Activated naive CD8-positive, alpha-beta T cell treated with anti-CD3 and anti-CD28 coated beads for 36 hours (primary cell): ENCODE data around the gene ANLN. TPM values are rescaled to one million over a fixed set of nuclear protein-coding genes. Genes with fewer than 3 reads are reported as not detected.
A peak's percentile ranks its signal among the peaks of the same experiment; 100 is the strongest.

Experiments used
- DNase-seq: peaks from one replicate; pipeline ENCODE4 v3.0.0; 2021
- H3K27ac Mint-ChIP-seq: one replicate; pipeline ENCODE4 v1.8.0; 2022; ENCODE audit warnings: mild to moderate bottlenecking, moderate library complexity, mixed read lengths
- H3K27me3 Mint-ChIP-seq: one replicate; pipeline ENCODE4 v1.8.0; 2022; ENCODE audit warnings: mild to moderate bottlenecking, mixed read lengths
- H3K36me3 Mint-ChIP-seq: one replicate; pipeline ENCODE4 v1.8.0; 2021; ENCODE audit warnings: mild to moderate bottlenecking, mixed read lengths
- H3K4me1 Mint-ChIP-seq: one replicate; pipeline ENCODE4 v1.8.0; 2021; ENCODE audit warnings: mixed read lengths
- H3K4me3 Mint-ChIP-seq: one replicate; pipeline ENCODE4 v1.8.0; 2022; ENCODE audit warnings: mild to moderate bottlenecking, moderate library complexity, mixed read lengths
- H3K9me3 Mint-ChIP-seq: one replicate; pipeline ENCODE4 v1.8.0; 2022; ENCODE audit warnings: mixed read lengths
- total RNA-seq, 2 experiments: library from RNA; stranded (reverse); gene quantifications; one replicate each; pipeline ENCODE4 v1.2.3, GENCODE V29; 2021

Gene ANLN
- total RNA-seq, 2 experiments from 2014 or later = 38.6 to 44.6 TPM

DNA sequence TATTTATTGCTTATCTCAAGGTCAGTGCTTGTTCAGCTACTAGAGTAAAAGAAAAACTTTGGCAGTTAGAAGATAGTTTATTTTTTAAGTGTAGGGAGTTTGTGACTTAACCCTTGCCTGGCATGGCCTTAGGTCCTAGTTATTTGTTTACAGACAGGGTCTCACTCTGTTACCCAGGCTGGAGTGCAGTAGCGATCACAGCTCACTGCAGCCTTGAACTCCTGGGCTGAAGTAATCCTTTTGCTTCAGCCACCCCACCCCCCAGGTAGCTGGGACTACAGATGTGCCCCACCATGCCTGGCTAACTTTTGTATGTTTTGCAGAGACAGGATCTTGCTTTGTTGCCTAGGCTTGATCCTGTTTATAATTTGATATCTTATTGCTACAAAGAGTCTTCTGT, 4.2 kb downstream of the ANLN start:
- Mint-ChIP-seq H3K4me3 (no peak overlapping the region), H3K9me3 (peaks cover 9% of the 10 kb centered on the region), H3K36me3 (peaks cover 53% of the 10 kb centered on the region), H3K27ac (no peak overlapping the region), H3K4me1 (peaks cover 19% of the 10 kb centered on the region), H3K27me3 (peaks cover 39% of the 10 kb centered on the region)
- DNase-seq = no peak

DNA sequence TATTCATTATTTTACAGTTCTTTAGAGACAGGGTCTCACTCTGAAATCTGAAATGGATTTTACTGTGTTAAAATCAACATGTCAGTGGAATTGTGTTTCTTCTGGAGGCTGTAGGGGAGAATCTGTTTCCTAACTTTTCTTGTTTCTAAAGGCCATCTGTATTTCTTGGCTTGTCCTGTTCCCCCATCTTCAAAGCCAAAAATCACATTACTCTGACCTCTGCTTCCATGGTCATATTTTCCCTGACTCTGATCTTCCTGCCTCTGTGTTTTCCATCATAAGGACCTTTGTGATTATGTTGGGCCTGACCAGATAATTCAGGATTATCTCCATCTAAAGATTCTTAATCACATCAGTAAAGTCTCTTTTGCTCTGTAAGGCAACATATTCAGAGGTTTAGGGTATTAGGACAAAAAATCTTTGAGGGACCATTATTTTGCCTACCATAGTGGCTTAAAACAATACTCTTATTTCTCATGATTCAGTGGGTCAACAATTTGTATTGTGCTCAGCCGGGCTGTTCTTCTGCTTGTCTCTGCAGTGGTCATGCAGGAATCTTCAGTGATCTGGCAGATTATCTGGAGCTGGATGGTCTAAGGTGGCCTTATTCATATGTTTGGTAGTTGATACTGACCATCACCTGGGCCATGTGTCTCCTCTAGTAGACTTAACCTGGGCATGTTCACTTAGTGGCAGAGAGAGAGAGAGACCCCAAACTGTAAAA, 5.7 kb downstream of the ANLN start:
- Mint-ChIP-seq H3K27me3 (peaks cover 39% of the 10 kb centered on the region), H3K4me1 (peaks cover 18% of the 10 kb centered on the region), H3K27ac (no peak overlapping the region), H3K36me3 (peaks cover 62% of the 10 kb centered on the region), H3K4me3 (no peak overlapping the region), H3K9me3 (peaks cover 9% of the 10 kb centered on the region)
- DNase-seq = no peak

DNA sequence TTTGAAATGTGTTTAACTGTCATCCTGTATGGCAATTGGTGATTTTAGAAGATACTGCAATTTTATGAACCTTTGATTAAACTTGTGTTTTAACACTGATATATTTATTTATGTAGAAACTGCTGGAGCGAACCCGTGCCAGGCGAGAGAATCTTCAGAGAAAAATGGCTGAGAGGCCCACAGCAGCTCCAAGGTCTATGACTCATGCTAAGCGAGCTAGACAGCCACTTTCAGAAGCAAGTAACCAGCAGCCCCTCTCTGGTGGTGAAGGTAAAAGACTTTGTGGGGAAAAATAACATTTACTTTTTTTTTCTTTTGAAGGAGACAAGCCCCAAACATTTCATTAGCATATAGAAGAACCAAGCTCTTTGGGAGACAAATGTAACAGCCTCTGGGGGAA, 6.5 kb downstream of the ANLN start:
- DNase-seq = peak; percentile 12
- Mint-ChIP-seq H3K9me3 (peaks cover 9% of the 10 kb centered on the region), H3K27me3 (peaks cover 33% of the 10 kb centered on the region), H3K27ac (no peak overlapping the region), H3K4me1 (peaks cover 11% of the 10 kb centered on the region), H3K4me3 (no peak overlapping the region), H3K36me3 (peaks cover 63% of the 10 kb centered on the region)

DNA sequence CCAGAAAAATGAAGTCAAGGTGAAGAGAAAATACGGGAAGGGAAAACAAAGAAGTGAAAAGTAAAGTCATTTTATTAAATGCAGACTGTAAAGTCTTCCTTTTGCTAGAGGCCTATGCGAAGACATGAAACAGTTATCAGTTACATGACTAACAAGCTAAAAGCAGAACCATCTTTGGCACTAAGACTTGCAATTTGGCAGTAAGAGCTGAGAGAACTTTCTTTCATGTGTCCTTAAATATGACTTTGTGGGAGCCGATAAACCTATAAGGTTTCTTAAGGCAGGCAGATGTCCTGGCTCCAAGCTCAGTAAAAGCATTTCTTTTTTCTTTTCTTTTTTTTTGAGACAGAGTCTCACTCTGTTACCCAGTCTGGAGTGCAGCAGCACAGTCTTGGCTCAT, 10.4 kb downstream of the ANLN start:
- peaks cover 65% of the 10 kb centered on the region for H3K36me3 Mint-ChIP-seq
- peaks cover 6% of the 10 kb centered on the region for H3K27me3 Mint-ChIP-seq
- DNase-seq = no peak
- H3K4me3 Mint-ChIP-seq = no peak overlapping the region
- H3K9me3 Mint-ChIP-seq = peaks cover 8% of the 10 kb centered on the region
- H3K27ac Mint-ChIP-seq = no peak overlapping the region
- peaks cover 3% of the 10 kb centered on the region for H3K4me1 Mint-ChIP-seq

DNA sequence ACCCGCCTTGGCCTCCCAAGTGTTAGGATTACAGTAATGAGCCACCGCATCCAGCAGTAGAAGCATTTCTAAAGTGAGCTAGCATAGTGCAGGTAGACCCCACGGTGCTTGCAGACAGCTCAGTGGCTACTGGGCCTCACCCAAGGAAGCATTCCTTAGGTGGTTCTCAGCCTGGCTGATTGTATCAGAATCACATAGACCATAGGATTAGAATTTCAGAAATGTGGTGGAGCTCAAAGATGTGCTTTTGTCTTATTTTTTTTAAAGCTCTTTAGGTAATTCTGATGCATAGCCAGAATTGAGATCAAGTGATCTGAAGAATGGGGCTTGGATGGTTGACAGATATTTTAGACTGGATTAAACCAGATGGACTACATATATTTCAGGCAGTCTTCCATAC, 10.9 kb downstream of the ANLN start:
- Mint-ChIP-seq H3K4me1 (peaks cover 3% of the 10 kb centered on the region), H3K4me3 (no peak overlapping the region), H3K36me3 (peaks cover 61% of the 10 kb centered on the region), H3K27me3 (peaks cover under 1% of the 10 kb centered on the region), H3K9me3 (peaks cover 2% of the 10 kb centered on the region), H3K27ac (no peak overlapping the region)
- no peak for DNase-seq

DNA sequence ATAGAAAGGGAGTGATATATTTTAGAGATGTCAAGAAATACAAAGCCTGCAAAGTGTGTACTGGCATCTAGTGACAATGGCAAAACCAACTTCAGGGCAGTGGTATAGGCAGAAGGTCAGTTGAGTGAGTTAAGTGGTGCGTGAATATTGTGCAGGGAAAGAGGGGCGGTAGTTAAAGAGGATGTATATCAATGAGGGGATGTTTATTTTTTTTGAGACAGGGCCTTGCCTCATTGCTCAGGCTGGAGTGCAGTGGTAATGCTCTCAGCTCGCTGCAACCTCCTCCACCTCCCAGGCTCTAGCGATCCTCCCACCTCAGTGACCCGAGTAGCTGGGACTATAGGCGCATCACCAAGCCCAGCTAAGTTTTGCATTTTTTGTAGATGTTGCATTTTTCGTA, 13.8 kb downstream of the ANLN start:
- no peak for DNase-seq
- Mint-ChIP-seq H3K4me1 (no peaks in the 10 kb centered on the region), H3K27ac (no peak overlapping the region), H3K9me3 (no peaks in the 10 kb centered on the region), H3K36me3 (peaks cover 48% of the 10 kb centered on the region), H3K4me3 (no peak overlapping the region), H3K27me3 (no peaks in the 10 kb centered on the region)

DNA sequence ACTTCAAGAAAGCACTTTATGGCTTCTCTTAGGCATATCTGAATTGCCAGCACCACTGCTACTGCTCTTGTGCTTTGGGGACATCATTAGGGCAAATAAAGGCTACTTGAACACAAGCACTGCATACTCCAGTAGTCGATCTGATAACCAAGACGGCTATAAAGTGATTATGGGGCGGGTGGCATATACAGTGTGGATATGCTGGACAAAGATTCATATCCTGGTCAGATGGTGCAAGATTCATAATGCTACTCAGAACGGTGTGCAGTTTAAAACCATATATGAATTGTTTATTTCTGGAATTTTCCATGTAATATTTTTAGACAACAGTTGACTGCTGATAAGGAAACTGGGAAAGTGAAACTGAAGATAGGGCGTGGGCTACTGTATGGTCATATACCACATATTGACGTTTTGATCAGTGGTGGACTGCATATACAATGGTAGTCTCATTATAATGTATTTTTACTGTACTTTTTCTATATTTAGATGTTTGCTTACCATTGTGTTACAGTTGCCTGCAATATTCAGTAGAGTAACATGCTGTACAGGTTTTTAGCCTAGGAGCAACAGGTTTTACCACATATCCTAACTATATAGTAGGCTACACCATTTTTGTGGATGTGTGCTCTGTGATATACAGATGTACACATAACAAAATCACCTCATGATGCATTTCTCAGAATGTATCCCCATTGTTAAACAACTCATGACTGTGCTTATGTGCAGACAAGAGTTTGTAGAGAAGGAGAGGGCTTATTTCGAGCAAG, 15.2 kb downstream of the ANLN start:
- Mint-ChIP-seq H3K36me3 (peaks cover 43% of the 10 kb centered on the region), H3K4me1 (no peaks in the 10 kb centered on the region), H3K27me3 (no peaks in the 10 kb centered on the region), H3K27ac (no peak overlapping the region), H3K4me3 (no peak overlapping the region), H3K9me3 (no peaks in the 10 kb centered on the region)
- DNase-seq = no peak

DNA sequence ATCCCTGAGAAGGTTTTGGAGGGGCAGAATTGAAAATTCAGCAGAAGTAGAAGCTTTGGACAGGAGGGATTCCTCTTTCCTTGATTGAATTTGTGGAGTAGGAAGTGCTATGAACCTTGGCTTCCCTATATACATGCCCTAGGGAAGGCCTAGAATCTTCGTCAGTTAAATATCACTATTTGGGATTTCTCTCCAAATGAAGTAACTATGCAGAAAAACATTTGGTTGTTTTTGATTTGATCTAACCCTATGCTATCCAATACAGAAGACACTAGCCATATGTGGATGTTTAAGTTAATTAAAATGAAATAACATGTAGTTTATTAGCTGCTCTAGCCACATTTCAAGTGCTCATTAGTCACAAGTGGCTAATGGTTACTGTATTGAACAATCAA, 15.7 kb downstream of the ANLN start:
- H3K36me3 Mint-ChIP-seq = peaks cover 42% of the 10 kb centered on the region
- no peak overlapping the region for H3K27ac Mint-ChIP-seq
- no peaks in the 10 kb centered on the region for H3K9me3 Mint-ChIP-seq
- no peaks in the 10 kb centered on the region for H3K27me3 Mint-ChIP-seq
- no peak overlapping the region for H3K4me3 Mint-ChIP-seq
- DNase-seq = no peak
- no peaks in the 10 kb centered on the region for H3K4me1 Mint-ChIP-seq

DNA sequence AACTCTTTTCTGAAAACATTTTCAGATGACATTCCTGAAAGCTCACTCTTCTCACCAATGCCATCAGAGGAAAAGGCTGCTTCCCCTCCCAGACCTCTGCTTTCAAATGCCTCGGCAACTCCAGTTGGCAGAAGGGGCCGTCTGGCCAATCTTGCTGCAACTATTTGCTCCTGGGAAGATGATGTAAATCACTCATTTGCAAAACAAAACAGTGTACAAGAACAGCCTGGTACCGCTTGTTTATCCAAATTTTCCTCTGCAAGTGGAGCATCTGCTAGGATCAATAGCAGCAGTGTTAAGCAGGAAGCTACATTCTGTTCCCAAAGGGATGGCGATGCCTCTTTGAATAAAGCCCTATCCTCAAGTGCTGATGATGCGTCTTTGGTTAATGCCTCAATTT, 16.5 kb downstream of the ANLN start:
- no peak overlapping the region for H3K27ac Mint-ChIP-seq
- H3K9me3 Mint-ChIP-seq = no peaks in the 10 kb centered on the region
- peaks cover 43% of the 10 kb centered on the region for H3K36me3 Mint-ChIP-seq
- H3K4me3 Mint-ChIP-seq = no peak overlapping the region
- no peaks in the 10 kb centered on the region for H3K27me3 Mint-ChIP-seq
- H3K4me1 Mint-ChIP-seq = no peaks in the 10 kb centered on the region
- DNase-seq = no peak

DNA sequence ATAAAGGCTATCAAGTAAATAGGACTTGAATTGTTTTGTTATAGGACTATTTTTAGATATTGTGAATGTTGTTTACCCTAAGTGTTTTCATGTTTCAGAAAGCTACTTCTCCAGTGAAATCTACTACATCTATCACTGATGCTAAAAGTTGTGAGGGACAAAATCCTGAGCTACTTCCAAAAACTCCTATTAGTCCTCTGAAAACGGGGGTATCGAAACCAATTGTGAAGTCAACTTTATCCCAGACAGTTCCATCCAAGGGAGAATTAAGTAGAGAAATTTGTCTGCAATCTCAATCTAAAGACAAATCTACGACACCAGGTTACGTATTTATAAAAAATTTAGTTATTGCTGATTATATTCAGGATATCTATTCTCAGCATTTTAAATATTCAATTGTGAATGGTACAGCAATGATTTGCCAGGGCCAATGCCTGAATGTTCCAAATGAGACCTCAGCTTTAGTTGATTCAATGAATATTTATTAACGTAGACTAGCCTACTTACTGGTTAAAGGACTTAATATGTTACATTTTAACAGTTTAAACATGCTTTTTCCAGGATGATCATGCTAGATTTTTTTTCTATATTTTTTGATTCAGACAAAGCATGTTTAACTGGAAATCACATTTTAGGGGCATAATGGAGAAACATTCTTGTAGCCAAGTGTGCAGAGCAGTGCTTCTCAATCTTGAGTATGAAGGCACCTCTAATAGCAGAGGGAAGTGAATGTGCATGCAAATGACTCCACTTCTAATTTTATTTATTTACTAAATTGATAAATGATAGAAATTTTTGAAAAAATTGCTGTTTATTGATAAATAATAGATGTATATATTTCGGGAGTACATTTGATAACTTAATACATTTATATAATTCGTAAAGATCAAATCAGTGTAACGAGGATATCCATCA, 18.2 kb downstream of the ANLN start:
- peaks cover 34% of the 10 kb centered on the region for H3K36me3 Mint-ChIP-seq
- no peaks in the 10 kb centered on the region for H3K4me1 Mint-ChIP-seq
- DNase-seq = no peak
- H3K9me3 Mint-ChIP-seq = no peaks in the 10 kb centered on the region
- no peaks in the 10 kb centered on the region for H3K27me3 Mint-ChIP-seq
- H3K27ac Mint-ChIP-seq = no peak overlapping the region
- no peak overlapping the region for H3K4me3 Mint-ChIP-seq

DNA sequence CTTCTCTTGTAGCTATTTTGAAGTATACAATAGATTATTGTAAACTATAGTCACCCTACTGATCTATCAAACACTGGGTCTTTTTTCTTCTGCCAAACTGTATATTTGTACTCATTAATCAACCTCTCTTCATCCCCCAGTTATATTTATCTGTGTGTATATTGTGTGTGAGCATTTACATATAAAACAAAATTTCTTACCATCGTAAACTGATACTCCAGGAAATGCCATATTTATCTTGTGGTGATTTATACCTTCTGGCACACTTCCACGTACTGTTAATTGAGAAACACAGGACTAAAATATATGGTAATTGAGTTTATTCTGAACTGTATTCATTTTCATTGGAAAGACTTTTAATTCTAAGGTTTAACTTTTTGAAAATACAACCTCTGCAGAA, 18.9 kb downstream of the ANLN start:
- H3K27ac Mint-ChIP-seq = no peak overlapping the region
- no peak overlapping the region for H3K4me3 Mint-ChIP-seq
- no peaks in the 10 kb centered on the region for H3K9me3 Mint-ChIP-seq
- DNase-seq = no peak
- H3K36me3 Mint-ChIP-seq = peaks cover 29% of the 10 kb centered on the region
- H3K27me3 Mint-ChIP-seq = no peaks in the 10 kb centered on the region
- no peaks in the 10 kb centered on the region for H3K4me1 Mint-ChIP-seq

DNA sequence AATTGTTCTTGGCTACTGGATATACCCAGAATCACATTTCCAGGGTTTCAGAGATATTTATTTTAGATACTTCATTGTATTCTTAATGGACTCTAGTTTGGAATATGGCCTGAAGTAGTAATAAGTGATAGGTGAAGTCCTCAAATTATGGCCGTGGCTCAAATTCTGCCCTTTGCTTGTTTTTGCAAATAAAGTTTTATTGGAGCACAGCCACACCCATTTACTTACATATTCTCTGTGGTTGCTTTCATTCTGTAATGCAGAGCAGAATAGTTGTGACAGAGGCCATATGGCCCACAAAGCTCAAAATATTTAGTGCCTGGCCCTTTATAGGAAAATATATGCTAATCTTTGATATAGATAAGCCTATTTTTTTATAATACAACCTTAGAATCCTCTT, 19.5 kb downstream of the ANLN start:
- H3K9me3 Mint-ChIP-seq = no peaks in the 10 kb centered on the region
- no peaks in the 10 kb centered on the region for H3K4me1 Mint-ChIP-seq
- DNase-seq = no peak
- no peak overlapping the region for H3K27ac Mint-ChIP-seq
- H3K36me3 Mint-ChIP-seq = peaks cover 26% of the 10 kb centered on the region
- no peak overlapping the region for H3K4me3 Mint-ChIP-seq
- no peaks in the 10 kb centered on the region for H3K27me3 Mint-ChIP-seq

DNA sequence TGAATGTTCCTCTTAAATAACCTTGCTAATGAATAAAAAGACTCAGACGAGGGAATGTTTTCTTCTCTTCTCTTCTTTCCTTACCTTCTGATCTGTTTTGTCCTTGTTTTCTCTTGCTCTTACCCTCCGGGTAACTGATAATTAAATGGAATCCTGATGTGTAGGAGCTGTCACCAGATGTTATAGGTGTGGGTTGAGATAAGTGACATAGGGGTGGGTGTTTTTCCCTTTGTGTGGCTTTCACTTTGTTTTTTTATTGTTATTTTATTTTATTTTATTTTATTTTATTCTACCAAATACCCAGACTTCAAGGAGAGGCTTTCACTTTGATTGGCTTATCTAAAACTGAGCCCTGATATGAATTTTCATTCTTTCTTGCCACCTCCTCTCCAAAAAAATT, 25.5 kb downstream of the ANLN start:
- Mint-ChIP-seq H3K4me1 (no peaks in the 10 kb centered on the region), H3K9me3 (no peaks in the 10 kb centered on the region), H3K4me3 (no peak overlapping the region), H3K36me3 (peaks cover 34% of the 10 kb centered on the region), H3K27me3 (no peaks in the 10 kb centered on the region), H3K27ac (no peak overlapping the region)
- DNase-seq = no peak

DNA sequence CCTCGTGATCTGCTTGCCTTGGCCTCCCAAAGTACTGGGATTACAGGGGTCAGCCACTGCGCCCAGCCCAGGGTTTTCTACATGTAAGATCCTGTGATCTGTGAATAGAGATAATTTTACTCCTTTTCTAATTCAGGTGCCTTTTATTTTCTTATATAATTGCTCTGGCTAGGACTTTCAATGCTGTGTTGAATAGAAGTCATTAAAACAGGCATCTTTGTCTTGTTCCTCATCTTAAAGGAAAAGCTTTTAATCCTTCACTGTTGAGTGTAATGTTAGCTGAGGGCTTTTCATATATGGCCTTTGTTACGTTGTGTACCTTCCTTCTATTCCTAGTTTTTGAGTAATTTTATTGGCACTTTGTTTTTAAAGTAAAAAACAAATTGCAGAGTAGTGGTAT, 26.6 kb downstream of the ANLN start:
- no peaks in the 10 kb centered on the region for H3K27me3 Mint-ChIP-seq
- DNase-seq = no peak
- no peak overlapping the region for H3K4me3 Mint-ChIP-seq
- H3K27ac Mint-ChIP-seq = no peak overlapping the region
- no peaks in the 10 kb centered on the region for H3K4me1 Mint-ChIP-seq
- peaks cover 30% of the 10 kb centered on the region for H3K36me3 Mint-ChIP-seq
- H3K9me3 Mint-ChIP-seq = no peaks in the 10 kb centered on the region

DNA sequence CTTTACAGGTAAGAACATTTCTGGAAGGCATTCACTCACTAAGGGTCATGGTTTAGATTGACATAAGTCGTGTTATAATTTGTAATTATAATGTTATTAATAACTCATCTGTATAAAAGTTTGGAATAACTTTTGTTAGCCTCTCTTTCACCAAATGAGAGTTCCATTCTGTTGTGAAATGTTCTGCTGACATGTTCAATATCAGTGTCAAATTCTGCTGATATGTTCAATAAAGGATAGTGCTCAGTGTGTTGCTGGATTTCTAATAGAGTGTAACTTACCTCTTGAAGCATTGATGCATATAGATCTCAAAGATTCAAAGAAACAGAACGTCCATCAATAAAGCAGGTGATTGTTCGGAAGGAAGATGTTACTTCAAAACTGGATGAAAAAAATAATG, 30.6 kb downstream of the ANLN start:
- H3K27ac Mint-ChIP-seq = no peak overlapping the region
- H3K4me3 Mint-ChIP-seq = no peak overlapping the region
- no peaks in the 10 kb centered on the region for H3K27me3 Mint-ChIP-seq
- H3K4me1 Mint-ChIP-seq = no peaks in the 10 kb centered on the region
- H3K9me3 Mint-ChIP-seq = no peaks in the 10 kb centered on the region
- DNase-seq = no peak
- peaks cover 40% of the 10 kb centered on the region for H3K36me3 Mint-ChIP-seq
